ENCODE results near the gene PLGRKT. TPM values are rescaled to one million over a fixed set of nuclear protein-coding genes. Genes with fewer than 3 reads are reported as not detected.
"Not testable (repeated sequence)": the region's sequence is repeated elsewhere in the genome, so short reads cannot be mapped to it uniquely, and the experiment has no call there.

PLGRKT gene
- total and polyA plus RNA-seq, 2 experiments from 2014 or later: 15.4 to 37.1 TPM

- Histone ChIP-seq H3K9me3 (ENCODE audit: low read depth) (no peaks in the 10 kb centered on the region), H3K27me3 (peaks cover 10% of the 10 kb centered on the region), H3K36me3 (no peaks in the 10 kb centered on the region), H3K27ac (no peak overlapping the region), H3K4me1 (ENCODE audit: low read depth) (no peaks in the 10 kb centered on the region), H3K4me3 (no peak overlapping the region)
- DNase-seq (ENCODE audit: low read depth in 1 of 2, low spot score in 1 of 2): no peak
- TF ChIP-seq, protein P1, sequence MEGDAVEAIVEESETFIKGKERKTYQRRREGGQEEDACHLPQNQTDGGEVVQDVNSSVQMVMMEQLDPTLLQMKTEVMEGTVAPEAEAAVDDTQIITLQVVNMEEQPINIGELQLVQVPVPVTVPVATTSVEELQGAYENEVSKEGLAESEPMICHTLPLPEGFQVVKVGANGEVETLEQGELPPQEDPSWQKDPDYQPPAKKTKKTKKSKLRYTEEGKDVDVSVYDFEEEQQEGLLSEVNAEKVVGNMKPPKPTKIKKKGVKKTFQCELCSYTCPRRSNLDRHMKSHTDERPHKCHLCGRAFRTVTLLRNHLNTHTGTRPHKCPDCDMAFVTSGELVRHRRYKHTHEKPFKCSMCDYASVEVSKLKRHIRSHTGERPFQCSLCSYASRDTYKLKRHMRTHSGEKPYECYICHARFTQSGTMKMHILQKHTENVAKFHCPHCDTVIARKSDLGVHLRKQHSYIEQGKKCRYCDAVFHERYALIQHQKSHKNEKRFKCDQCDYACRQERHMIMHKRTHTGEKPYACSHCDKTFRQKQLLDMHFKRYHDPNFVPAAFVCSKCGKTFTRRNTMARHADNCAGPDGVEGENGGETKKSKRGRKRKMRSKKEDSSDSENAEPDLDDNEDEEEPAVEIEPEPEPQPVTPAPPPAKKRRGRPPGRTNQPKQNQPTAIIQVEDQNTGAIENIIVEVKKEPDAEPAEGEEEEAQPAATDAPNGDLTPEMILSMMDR (IDR thresholded peaks at IDR 0.05; ENCODE audit: low read depth, low read length): no peak
Observed at GRCh38 chr9:5447337-5447736, 9.6 kb upstream of the PLGRKT start.

- DNase-seq (ENCODE audit: low read depth in 1 of 2, low spot score in 1 of 2): no peak
- no peaks in the 10 kb centered on the region for H3K9me3 ChIP-seq (ENCODE audit: low read depth)
- no peaks in the 10 kb centered on the region for H3K36me3 ChIP-seq
- H3K4me1 ChIP-seq (ENCODE audit: low read depth): no peaks in the 10 kb centered on the region
- H3K27me3 ChIP-seq: peaks cover 10% of the 10 kb centered on the region
- no peak overlapping the region for H3K27ac ChIP-seq
- H3K4me3 ChIP-seq: no peak overlapping the region
- TF ChIP-seq, protein P1 (IDR thresholded peaks at IDR 0.05; ENCODE audit: low read depth, low read length): no peak
Observed at GRCh38 chr9:5446451-5447236, 8.9 kb upstream of the PLGRKT start.

DNA sequence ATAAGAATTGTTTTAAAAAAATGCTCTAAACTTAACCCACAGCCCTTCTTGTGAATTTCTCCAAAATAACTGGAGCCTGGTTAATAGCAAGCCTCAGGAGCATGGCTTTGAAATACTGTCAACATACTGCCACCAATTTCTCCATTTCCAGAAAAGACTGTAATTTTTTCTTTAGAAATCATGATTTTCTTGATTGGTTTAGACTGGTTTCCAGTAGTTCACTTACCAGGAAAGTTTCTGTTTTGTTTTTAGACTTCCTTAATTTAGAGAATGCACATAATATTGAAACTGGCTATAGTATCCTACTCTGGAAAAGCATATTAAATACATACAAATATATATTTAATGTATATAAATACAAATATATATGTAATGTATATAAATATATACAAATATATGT is 8.2 kb upstream of the PLGRKT start:
- DNase-seq (ENCODE audit: low read depth in 1 of 2, low spot score in 1 of 2): no peak
- Histone ChIP-seq H3K9me3 (ENCODE audit: low read depth) (no peaks in the 10 kb centered on the region), H3K36me3 (no peaks in the 10 kb centered on the region), H3K27ac (no peak overlapping the region), H3K27me3 (peaks cover 10% of the 10 kb centered on the region), H3K4me3 (no peak overlapping the region), H3K4me1 (ENCODE audit: low read depth) (no peaks in the 10 kb centered on the region)
- TF ChIP-seq, protein P1 (IDR thresholded peaks at IDR 0.05; ENCODE audit: low read depth, low read length): no peak

GRCh38 chr9:5445096-5445495 is 7.4 kb upstream of the PLGRKT start:
- H3K27ac ChIP-seq; H3K36me3 ChIP-seq; DNase-seq (ENCODE audit: low read depth in 1 of 2, low spot score in 1 of 2); H3K4me1 ChIP-seq (ENCODE audit: low read depth); H3K27me3 ChIP-seq; H3K9me3 ChIP-seq (ENCODE audit: low read depth); H3K4me3 ChIP-seq: not testable (repeated sequence)

- Histone ChIP-seq H3K27me3 (peaks cover 10% of the 10 kb centered on the region), H3K9me3 (ENCODE audit: low read depth) (no peaks in the 10 kb centered on the region), H3K4me3 (no peak overlapping the region), H3K36me3 (no peaks in the 10 kb centered on the region), H3K4me1 (ENCODE audit: low read depth) (no peaks in the 10 kb centered on the region), H3K27ac (no peak overlapping the region)
- DNase-seq (ENCODE audit: low read depth in 1 of 2, low spot score in 1 of 2): no peak
- TF ChIP-seq, protein P1 (IDR thresholded peaks at IDR 0.05; ENCODE audit: low read depth, low read length): no peak
Observed at GRCh38 chr9:5443850-5444249, 6.1 kb upstream of the PLGRKT start.

GRCh38 chr9:5442400-5443011 is 4.8 kb upstream of the PLGRKT start:
- H3K4me3 ChIP-seq: no peak overlapping the region
- TF ChIP-seq, protein P1 (IDR thresholded peaks at IDR 0.05; ENCODE audit: low read depth, low read length): peak; percentile 57
- peaks cover 9% of the 10 kb centered on the region for H3K27me3 ChIP-seq
- peak; percentile 50 to 73 for DNase-seq (ENCODE audit: low read depth in 1 of 2, low spot score in 1 of 2)
- H3K9me3 ChIP-seq (ENCODE audit: low read depth): no peaks in the 10 kb centered on the region
- H3K36me3 ChIP-seq: no peaks in the 10 kb centered on the region
- no peak overlapping the region for H3K27ac ChIP-seq
- H3K4me1 ChIP-seq (ENCODE audit: low read depth): no peaks in the 10 kb centered on the region
